Measurements from ENCODE around the gene NET1. TPM values are rescaled to one million over a fixed set of nuclear protein-coding genes. Genes with fewer than 3 reads are reported as not detected.

NET1 gene
- polyA plus RNA-seq, 1 of the 3 experiments (the other 2 are of a cell fraction), result 4.7 TPM

DNA sequence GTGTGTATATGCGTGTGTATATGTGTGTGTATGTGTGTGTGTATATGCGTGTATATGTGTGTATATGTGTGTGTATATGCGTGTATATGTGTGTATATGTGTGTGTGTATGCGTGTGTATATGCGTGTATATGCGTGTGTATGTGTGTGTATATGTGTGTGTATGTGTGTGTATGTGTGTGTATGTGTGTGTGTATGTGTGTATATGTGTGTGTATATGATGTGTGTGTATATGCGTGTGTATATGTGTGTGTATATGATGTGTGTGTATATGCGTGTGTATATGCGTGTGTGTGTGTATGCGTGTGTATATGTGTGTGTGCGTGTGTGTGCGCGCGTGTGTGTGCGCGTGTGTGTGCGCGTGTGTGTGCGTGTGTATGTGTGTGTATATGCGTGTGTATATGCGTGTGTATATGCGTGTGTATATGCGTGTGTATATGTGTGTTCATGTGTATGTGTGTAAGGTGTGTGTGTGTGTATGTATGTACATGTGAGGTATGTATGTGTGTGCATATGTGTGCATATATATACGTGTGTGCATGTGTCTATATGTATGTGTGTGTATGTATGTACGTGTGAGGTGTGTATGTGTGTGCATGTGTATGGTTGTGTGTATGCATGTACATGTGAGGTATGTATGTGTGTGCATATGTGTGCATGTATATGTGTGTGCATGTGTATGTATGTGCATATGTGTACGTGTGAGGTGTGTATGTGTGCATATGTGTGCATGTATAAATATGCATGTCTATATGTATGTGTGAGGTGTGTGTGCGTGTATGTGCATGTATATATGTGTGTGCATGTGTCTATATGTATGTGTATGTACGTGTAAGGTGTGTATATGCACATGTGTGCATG, 41.6 kb upstream of the NET1 start:
- H4K20me1 ChIP-seq (ENCODE audit: insufficient read depth), result no peaks in the 10 kb centered on the region
- WGBS (ENCODE audit: low lambda C conversion rate), result 78% methylated on average over 28 of the region's 28 CpGs
- no peak overlapping the region for H3K4me2 ChIP-seq
- no peaks in the 10 kb centered on the region for H3K36me3 ChIP-seq (replicated peaks in 1 of 2; ENCODE audit: control insufficient read depth in 1 of 2, insufficient read depth in 2 of 2, low read length in 1 of 2)
- TF ChIP-seq FOXJ3 (CRISPR knock-in tag; IDR thresholded peaks at IDR 0.05) (no peak), ELF1 (IDR thresholded peaks at IDR 0.05) (no peak), TCF12 (IDR thresholded peaks at IDR 0.05) (no peak), SIN3A (IDR thresholded peaks at IDR 0.05; ENCODE audit: borderline replicate concordance, low read depth, low read length) (no peak)
- TF ChIP-seq, protein P1, sequence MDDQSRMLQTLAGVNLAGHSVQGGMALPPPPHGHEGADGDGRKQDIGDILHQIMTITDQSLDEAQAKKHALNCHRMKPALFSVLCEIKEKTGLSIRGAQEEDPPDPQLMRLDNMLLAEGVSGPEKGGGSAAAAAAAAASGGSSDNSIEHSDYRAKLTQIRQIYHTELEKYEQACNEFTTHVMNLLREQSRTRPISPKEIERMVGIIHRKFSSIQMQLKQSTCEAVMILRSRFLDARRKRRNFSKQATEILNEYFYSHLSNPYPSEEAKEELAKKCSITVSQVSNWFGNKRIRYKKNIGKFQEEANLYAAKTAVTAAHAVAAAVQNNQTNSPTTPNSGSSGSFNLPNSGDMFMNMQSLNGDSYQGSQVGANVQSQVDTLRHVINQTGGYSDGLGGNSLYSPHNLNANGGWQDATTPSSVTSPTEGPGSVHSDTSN (IDR thresholded peaks at IDR 0.05), result no peak
- TF ChIP-seq, protein P2, sequence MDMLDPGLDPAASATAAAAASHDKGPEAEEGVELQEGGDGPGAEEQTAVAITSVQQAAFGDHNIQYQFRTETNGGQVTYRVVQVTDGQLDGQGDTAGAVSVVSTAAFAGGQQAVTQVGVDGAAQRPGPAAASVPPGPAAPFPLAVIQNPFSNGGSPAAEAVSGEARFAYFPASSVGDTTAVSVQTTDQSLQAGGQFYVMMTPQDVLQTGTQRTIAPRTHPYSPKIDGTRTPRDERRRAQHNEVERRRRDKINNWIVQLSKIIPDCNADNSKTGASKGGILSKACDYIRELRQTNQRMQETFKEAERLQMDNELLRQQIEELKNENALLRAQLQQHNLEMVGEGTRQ (IDR thresholded peaks at IDR 0.05; ENCODE audit: borderline replicate concordance, low read depth, low read length), result no peak
- TF ChIP-seq, protein P3, sequence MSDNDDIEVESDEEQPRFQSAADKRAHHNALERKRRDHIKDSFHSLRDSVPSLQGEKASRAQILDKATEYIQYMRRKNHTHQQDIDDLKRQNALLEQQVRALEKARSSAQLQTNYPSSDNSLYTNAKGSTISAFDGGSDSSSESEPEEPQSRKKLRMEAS (IDR thresholded peaks at IDR 0.05; ENCODE audit: low read depth), result no peak
- no peak overlapping the region for H3K9ac ChIP-seq
- CTCF ChIA-PET, result no interaction called here
- DNase-seq, result no peak
- H3K4me3 ChIP-seq (ENCODE audit: low read depth in 2 of 2, low read length in 1 of 2), result no peak overlapping the region
- no peaks in the 10 kb centered on the region for H3K79me2 ChIP-seq (ENCODE audit: insufficient read depth)
- peaks cover 21% of the 10 kb centered on the region for H3F3A ChIP-seq (replicated peaks; ENCODE audit: insufficient read depth)
- no peaks in the 10 kb centered on the region for H3K9me2 ChIP-seq
- H2AFZ ChIP-seq (ENCODE audit: low read depth), result no peak overlapping the region
- no peak overlapping the region for H3K27ac ChIP-seq (ENCODE audit: low read depth in 2 of 2, low read length in 1 of 2)
- no peaks in the 10 kb centered on the region for H3K4me1 ChIP-seq (ENCODE audit: control insufficient read depth in 1 of 2, insufficient read depth in 2 of 2, low read depth in 1 of 2, low read length in 1 of 2)
- H3K9me3 ChIP-seq, result no peaks in the 10 kb centered on the region
- POLR2A ChIA-PET, result no interaction called here
- peaks cover 38% of the 10 kb centered on the region; the same call in 1 of the 2 replicates for H3K27me3 ChIP-seq (ENCODE audit: insufficient read depth)

DNA sequence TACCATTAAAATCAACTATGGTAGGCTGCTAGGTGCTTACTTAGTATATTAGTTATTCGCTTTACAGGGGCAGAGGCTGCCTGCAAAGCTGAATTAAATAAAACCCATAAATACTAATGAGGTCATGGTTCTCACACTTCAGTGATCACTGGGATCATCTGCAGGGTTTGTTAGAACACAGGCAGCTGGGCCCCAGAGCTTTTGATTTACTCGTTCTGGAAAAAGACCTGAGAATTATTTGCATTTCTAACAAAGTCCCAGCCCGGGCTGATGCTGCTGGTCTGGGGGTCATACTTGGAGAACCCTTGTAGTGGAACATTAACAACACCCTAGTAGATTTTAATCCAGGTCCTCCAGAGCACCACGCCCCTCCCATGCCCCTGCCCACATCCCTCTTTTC, 39.0 kb upstream of the NET1 start:
- DNase-seq, result no peak
- no peak overlapping the region for H2AFZ ChIP-seq (ENCODE audit: low read depth)
- H3K36me3 ChIP-seq (replicated peaks in 1 of 2; ENCODE audit: control insufficient read depth in 1 of 2, insufficient read depth in 2 of 2, low read length in 1 of 2), result no peaks in the 10 kb centered on the region
- no peak overlapping the region for H3K27ac ChIP-seq (ENCODE audit: low read depth in 2 of 2, low read length in 1 of 2)
- H3K79me2 ChIP-seq (ENCODE audit: insufficient read depth), result no peaks in the 10 kb centered on the region
- H4K20me1 ChIP-seq (ENCODE audit: insufficient read depth), result no peaks in the 10 kb centered on the region
- H3K9me3 ChIP-seq, result no peaks in the 10 kb centered on the region
- no peaks in the 10 kb centered on the region for H3K9me2 ChIP-seq
- H3F3A ChIP-seq (replicated peaks; ENCODE audit: insufficient read depth), result peaks cover 21% of the 10 kb centered on the region
- H3K4me2 ChIP-seq, result no peak overlapping the region
- ChIA-PET CTCF (no interaction called here), POLR2A (no interaction called here)
- no peaks in the 10 kb centered on the region for H3K4me1 ChIP-seq (ENCODE audit: control insufficient read depth in 1 of 2, insufficient read depth in 2 of 2, low read depth in 1 of 2, low read length in 1 of 2)
- no peak overlapping the region for H3K9ac ChIP-seq
- 23% methylated on average over 4 of the region's 4 CpGs for WGBS (ENCODE audit: low lambda C conversion rate)
- peaks cover 24% of the 10 kb centered on the region; the same call in 1 of the 2 replicates for H3K27me3 ChIP-seq (ENCODE audit: insufficient read depth)
- H3K4me3 ChIP-seq (ENCODE audit: low read depth in 2 of 2, low read length in 1 of 2), result no peak overlapping the region
- TF ChIP-seq MXI1 (IDR thresholded peaks at IDR 0.05; ENCODE audit: low read depth, low read length) (no peak), RAD21 (IDR thresholded peaks at IDR 0.05; ENCODE audit: low read length) (no peak), YY1 (IDR thresholded peaks at IDR 0.05; ENCODE audit: low read depth) (no peak), ELF1 (IDR thresholded peaks at IDR 0.05) (no peak), TCF12 (IDR thresholded peaks at IDR 0.05) (no peak), TEAD4 (IDR thresholded peaks at IDR 0.05; ENCODE audit: borderline replicate concordance, insufficient read depth) (no peak), MEF2A (IDR thresholded peaks at IDR 0.05; ENCODE audit: borderline replicate concordance, low read depth) (no peak), RXRA (IDR thresholded peaks at IDR 0.05; ENCODE audit: borderline replicate concordance, low read depth) (no peak), FOSL2 (IDR thresholded peaks at IDR 0.05; ENCODE audit: borderline replicate concordance, low read depth) (no peak)
- TF ChIP-seq, protein P2 (IDR thresholded peaks at IDR 0.05; ENCODE audit: borderline replicate concordance, low read depth, low read length), result no peak
- TF ChIP-seq, protein P4, sequence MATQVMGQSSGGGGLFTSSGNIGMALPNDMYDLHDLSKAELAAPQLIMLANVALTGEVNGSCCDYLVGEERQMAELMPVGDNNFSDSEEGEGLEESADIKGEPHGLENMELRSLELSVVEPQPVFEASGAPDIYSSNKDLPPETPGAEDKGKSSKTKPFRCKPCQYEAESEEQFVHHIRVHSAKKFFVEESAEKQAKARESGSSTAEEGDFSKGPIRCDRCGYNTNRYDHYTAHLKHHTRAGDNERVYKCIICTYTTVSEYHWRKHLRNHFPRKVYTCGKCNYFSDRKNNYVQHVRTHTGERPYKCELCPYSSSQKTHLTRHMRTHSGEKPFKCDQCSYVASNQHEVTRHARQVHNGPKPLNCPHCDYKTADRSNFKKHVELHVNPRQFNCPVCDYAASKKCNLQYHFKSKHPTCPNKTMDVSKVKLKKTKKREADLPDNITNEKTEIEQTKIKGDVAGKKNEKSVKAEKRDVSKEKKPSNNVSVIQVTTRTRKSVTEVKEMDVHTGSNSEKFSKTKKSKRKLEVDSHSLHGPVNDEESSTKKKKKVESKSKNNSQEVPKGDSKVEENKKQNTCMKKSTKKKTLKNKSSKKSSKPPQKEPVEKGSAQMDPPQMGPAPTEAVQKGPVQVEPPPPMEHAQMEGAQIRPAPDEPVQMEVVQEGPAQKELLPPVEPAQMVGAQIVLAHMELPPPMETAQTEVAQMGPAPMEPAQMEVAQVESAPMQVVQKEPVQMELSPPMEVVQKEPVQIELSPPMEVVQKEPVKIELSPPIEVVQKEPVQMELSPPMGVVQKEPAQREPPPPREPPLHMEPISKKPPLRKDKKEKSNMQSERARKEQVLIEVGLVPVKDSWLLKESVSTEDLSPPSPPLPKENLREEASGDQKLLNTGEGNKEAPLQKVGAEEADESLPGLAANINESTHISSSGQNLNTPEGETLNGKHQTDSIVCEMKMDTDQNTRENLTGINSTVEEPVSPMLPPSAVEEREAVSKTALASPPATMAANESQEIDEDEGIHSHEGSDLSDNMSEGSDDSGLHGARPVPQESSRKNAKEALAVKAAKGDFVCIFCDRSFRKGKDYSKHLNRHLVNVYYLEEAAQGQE (IDR thresholded peaks at IDR 0.05; ENCODE audit: low read depth, low read length), result no peak
- TF ChIP-seq, protein P3 (IDR thresholded peaks at IDR 0.05; ENCODE audit: low read depth), result no peak
- TF ChIP-seq, protein P1 (IDR thresholded peaks at IDR 0.05), result no peak
